Ureter (tissue), 1 donor: ENCODE measurements around the gene OXSR1. TPM values are rescaled to one million over a fixed set of nuclear protein-coding genes. Genes with fewer than 3 reads are reported as not detected.
"Not testable (repeated sequence)": the region's sequence is repeated elsewhere in the genome, so short reads cannot be mapped to it uniquely, and the experiment has no call there.

Experiments used
- DNase-seq: peaks from one replicate; pipeline ENCODE4 v3.0.0-alpha.2; 2020; ENCODE audit warnings: low spot score
- total RNA-seq: library from RNA; stranded (reverse); gene quantifications from one replicate; pipeline ENCODE4 v1.2.4, GENCODE V29; 2023
- donor health status: DM: yes; HTN: yes; CAD: no.

Gene OXSR1
- total RNA-seq, 1 donor from 2014 or later, result 51.3 TPM

- peak; percentile 29 for DNase-seq
Measured at GRCh38 chr3:38127611-38128302, 37.6 kb upstream of the OXSR1 start.

GRCh38 chr3:38128303-38128655, 37.1 kb upstream of the OXSR1 start:
- no peak for DNase-seq

- DNase-seq, result no peak
Measured at GRCh38 chr3:38129058-38129457, 36.3 kb upstream of the OXSR1 start.

- peak; percentile 19 for DNase-seq
Measured at GRCh38 chr3:38130631-38131065, 34.7 kb upstream of the OXSR1 start.

GRCh38 chr3:38131621-38132369, 33.5 kb upstream of the OXSR1 start:
- DNase-seq, result no peak

- DNase-seq, result no peak
Measured at GRCh38 chr3:38133209-38133556, 32.2 kb upstream of the OXSR1 start.

GRCh38 chr3:38133557-38134405, 31.6 kb upstream of the OXSR1 start:
- DNase-seq, result no peak

- DNase-seq, result not testable (repeated sequence)
Measured at GRCh38 chr3:38134517-38135143, 30.7 kb upstream of the OXSR1 start.

GRCh38 chr3:38135621-38136277, 29.6 kb upstream of the OXSR1 start:
- DNase-seq, result not testable (repeated sequence)

- DNase-seq, result no peak
Measured at GRCh38 chr3:38136393-38136776, 29.0 kb upstream of the OXSR1 start.

GRCh38 chr3:38136777-38137614, 28.3 kb upstream of the OXSR1 start, which contains the start of gene ACAA1:
Gene ACAA1 (minus strand): TSS chr3:38137127. CDS start chr3:38137035, 92 bp downstream.
- DNase-seq, result peak; percentile 100

- no peak for DNase-seq
Measured at GRCh38 chr3:38137615-38138348, 27.6 kb upstream of the OXSR1 start.

GRCh38 chr3:38138349-38139190, 26.8 kb upstream of the OXSR1 start, which contains the start of gene MYD88:
Gene MYD88 (plus strand): TSS chr3:38138661. CDS start chr3:38138701, 40 bp downstream.
- DNase-seq, result peak; percentile 87

- peak; percentile 40 for DNase-seq
Measured at GRCh38 chr3:38139191-38139590, 26.1 kb upstream of the OXSR1 start.

- DNase-seq, result peak; percentile 40
Measured at GRCh38 chr3:38139652-38140051, 25.7 kb upstream of the OXSR1 start.

- DNase-seq, result peak; percentile 41
Measured at GRCh38 chr3:38140326-38141172, 24.8 kb upstream of the OXSR1 start.

GRCh38 chr3:38141173-38141951, 24.0 kb upstream of the OXSR1 start:
- DNase-seq, result peak; percentile 38
